A549 (cell line): ENCODE data around the gene ENO4.

Experiments used
- EP300 ChIP-seq, 2 experiments: fragments of >200 bp; sonication (Bioruptor Twin); formaldehyde crosslinking; IDR thresholded peaks; 2 replicates in 1 of 2; 3 replicates in 1 of 2; pipeline ENCODE4 v1.6.1; 2016 to 2017
- HEYL ChIP-seq: fragments of 250-450 bp; sonication (Bioruptor Pico); IDR thresholded peaks from 2 replicates; pipeline ENCODE4 v1.8.0; 2021; ENCODE audit warnings: mild to moderate bottlenecking, moderate library complexity
- MAX ChIP-seq: IDR thresholded peaks from 2 replicates; pipeline ENCODE4 v1.6.1; 2012
- PBX3 ChIP-seq: IDR thresholded peaks from 2 replicates; pipeline ENCODE4 v1.6.1; 2012
- POLR2A ChIP-seq: IDR thresholded peaks from 2 replicates; pipeline ENCODE4 v1.6.1; 2012; ENCODE audit warnings: mild to moderate bottlenecking, low read length
- RAD21 ChIP-seq, 2 experiments: fragments of >200 bp in 1 of 2; sonication (Bioruptor Twin) in 1 of 2; formaldehyde crosslinking in 1 of 2; IDR thresholded peaks in 1 of 2; conservative IDR thresholded peaks in 1 of 2; 2 replicates in 1 of 2; 3 replicates in 1 of 2; pipeline ENCODE4 v1.6.1; 2012 to 2018; ENCODE audit warnings: inconsistent platforms in 1 of 2
- REST ChIP-seq: fragments of 200-600 bp; sonication (generic); IDR thresholded peaks from 2 replicates; pipeline ENCODE4 v1.6.1; 2016; ENCODE audit warnings: antibody characterized with exemption, mild to moderate bottlenecking, moderate library complexity
- RFX5 ChIP-seq: fragments of 450-650 bp; IDR thresholded peaks from 2 replicates; pipeline ENCODE4 v1.7.1; 2014; ENCODE audit warnings: antibody characterized with exemption, mild to moderate bottlenecking, moderate library complexity
- SMC3 ChIP-seq: fragments of >200 bp; sonication (Bioruptor Twin); formaldehyde crosslinking; IDR thresholded peaks from 3 replicates; pipeline ENCODE4 v1.6.1; 2018; ENCODE audit warnings: inconsistent platforms
- USF2 ChIP-seq: fragments of 450-650 bp; IDR thresholded peaks from 2 replicates; pipeline ENCODE4 v1.6.1; 2014; ENCODE audit warnings: antibody characterized with exemption
- ZC3H11A ChIP-seq: fragments of 450-650 bp; IDR thresholded peaks from 2 replicates; pipeline ENCODE4 v1.6.1; 2014; ENCODE audit warnings: antibody characterized with exemption, mild to moderate bottlenecking
- TF ChIP-seq, protein P1 (sequence below): fragments of >200 bp; sonication (Bioruptor Twin); formaldehyde crosslinking; IDR thresholded peaks from 3 replicates; pipeline ENCODE4 v1.5.1; 2016
- TF ChIP-seq, protein P2 (sequence below): fragments of >200 bp; sonication (Bioruptor Twin); formaldehyde crosslinking; IDR thresholded peaks from 3 replicates; pipeline ENCODE4 v1.6.1; 2016

GRCh38 chr10:116910910-116911309 is 61.6 kb downstream of the ENO4 start:
- no peak for TF ChIP-seq USF2
- TF ChIP-seq SMC3: no peak
- no peak for TF ChIP-seq REST
- TF ChIP-seq, protein P1, sequence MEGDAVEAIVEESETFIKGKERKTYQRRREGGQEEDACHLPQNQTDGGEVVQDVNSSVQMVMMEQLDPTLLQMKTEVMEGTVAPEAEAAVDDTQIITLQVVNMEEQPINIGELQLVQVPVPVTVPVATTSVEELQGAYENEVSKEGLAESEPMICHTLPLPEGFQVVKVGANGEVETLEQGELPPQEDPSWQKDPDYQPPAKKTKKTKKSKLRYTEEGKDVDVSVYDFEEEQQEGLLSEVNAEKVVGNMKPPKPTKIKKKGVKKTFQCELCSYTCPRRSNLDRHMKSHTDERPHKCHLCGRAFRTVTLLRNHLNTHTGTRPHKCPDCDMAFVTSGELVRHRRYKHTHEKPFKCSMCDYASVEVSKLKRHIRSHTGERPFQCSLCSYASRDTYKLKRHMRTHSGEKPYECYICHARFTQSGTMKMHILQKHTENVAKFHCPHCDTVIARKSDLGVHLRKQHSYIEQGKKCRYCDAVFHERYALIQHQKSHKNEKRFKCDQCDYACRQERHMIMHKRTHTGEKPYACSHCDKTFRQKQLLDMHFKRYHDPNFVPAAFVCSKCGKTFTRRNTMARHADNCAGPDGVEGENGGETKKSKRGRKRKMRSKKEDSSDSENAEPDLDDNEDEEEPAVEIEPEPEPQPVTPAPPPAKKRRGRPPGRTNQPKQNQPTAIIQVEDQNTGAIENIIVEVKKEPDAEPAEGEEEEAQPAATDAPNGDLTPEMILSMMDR: no peak
- TF ChIP-seq, protein P2, sequence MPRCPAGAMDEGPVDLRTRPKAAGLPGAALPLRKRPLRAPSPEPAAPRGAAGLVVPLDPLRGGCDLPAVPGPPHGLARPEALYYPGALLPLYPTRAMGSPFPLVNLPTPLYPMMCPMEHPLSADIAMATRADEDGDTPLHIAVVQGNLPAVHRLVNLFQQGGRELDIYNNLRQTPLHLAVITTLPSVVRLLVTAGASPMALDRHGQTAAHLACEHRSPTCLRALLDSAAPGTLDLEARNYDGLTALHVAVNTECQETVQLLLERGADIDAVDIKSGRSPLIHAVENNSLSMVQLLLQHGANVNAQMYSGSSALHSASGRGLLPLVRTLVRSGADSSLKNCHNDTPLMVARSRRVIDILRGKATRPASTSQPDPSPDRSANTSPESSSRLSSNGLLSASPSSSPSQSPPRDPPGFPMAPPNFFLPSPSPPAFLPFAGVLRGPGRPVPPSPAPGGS: no peak
- TF ChIP-seq HEYL (CRISPR knock-in tag): no peak
- no peak for TF ChIP-seq PBX3
- TF ChIP-seq POLR2A: no peak
- TF ChIP-seq EP300 (IDR thresholded peaks at IDR 0.05): no peak
- TF ChIP-seq MAX: no peak
- no peak for TF ChIP-seq RFX5
- no peak for TF ChIP-seq RAD21 (conservative IDR thresholded peaks at IDR 0.05 in 1 of 2, IDR thresholded peaks at IDR 0.05 in 1 of 2)
- no peak for TF ChIP-seq ZC3H11A
